ENCODE results near the gene MAST2. TPM values are rescaled to one million over a fixed set of nuclear protein-coding genes. Genes with fewer than 3 reads are reported as not detected.

MAST2 gene
- total RNA-seq, 1 donor from 2014 or later, result 60.7 TPM

- no peak for TF ChIP-seq CTCF (IDR thresholded peaks at IDR 0.05; ENCODE audit: unreplicated experiment)
- H3K4me1 Mint-ChIP-seq, result no peaks in the 10 kb centered on the region
- H3K27me3 Mint-ChIP-seq (ENCODE audit: low read depth), result peaks cover 3% of the 10 kb centered on the region
- H3K36me3 Mint-ChIP-seq, result no peaks in the 10 kb centered on the region
- H3K9me3 Mint-ChIP-seq, result no peaks in the 10 kb centered on the region
- no peak for DNase-seq (ENCODE audit: low spot score in 2 of 2, unreplicated experiment in 2 of 2)
- no peak overlapping the region for H3K27ac Mint-ChIP-seq
- no peak overlapping the region for H3K4me3 Mint-ChIP-seq
These were observed 13.8 kb upstream of the MAST2 start for GRCh38 chr1:45789601-45790000.

GRCh38 chr1:45792744-45793143, 10.7 kb upstream of the MAST2 start:
- no peak overlapping the region for H3K4me3 Mint-ChIP-seq
- peaks cover 3% of the 10 kb centered on the region for H3K27me3 Mint-ChIP-seq (ENCODE audit: low read depth)
- no peak for TF ChIP-seq CTCF (IDR thresholded peaks at IDR 0.05; ENCODE audit: unreplicated experiment)
- no peak overlapping the region for H3K27ac Mint-ChIP-seq
- no peak for DNase-seq (ENCODE audit: low spot score in 2 of 2, unreplicated experiment in 2 of 2)
- no peaks in the 10 kb centered on the region for H3K9me3 Mint-ChIP-seq
- H3K4me1 Mint-ChIP-seq, result no peaks in the 10 kb centered on the region
- H3K36me3 Mint-ChIP-seq, result no peaks in the 10 kb centered on the region

GRCh38 chr1:45793942-45794604, 9.3 kb upstream of the MAST2 start:
- Mint-ChIP-seq H3K4me1 (no peaks in the 10 kb centered on the region), H3K27ac (no peak overlapping the region), H3K4me3 (no peak overlapping the region), H3K36me3 (no peaks in the 10 kb centered on the region), H3K27me3 (ENCODE audit: low read depth) (peaks cover 3% of the 10 kb centered on the region), H3K9me3 (no peaks in the 10 kb centered on the region)
- DNase-seq (ENCODE audit: low spot score in 2 of 2, unreplicated experiment in 2 of 2), result no peak
- no peak for TF ChIP-seq CTCF (IDR thresholded peaks at IDR 0.05; ENCODE audit: unreplicated experiment)

GRCh38 chr1:45796381-45796780, 7.0 kb upstream of the MAST2 start:
- Mint-ChIP-seq H3K27me3 (ENCODE audit: low read depth) (peaks cover 3% of the 10 kb centered on the region), H3K36me3 (no peaks in the 10 kb centered on the region), H3K27ac (no peak overlapping the region), H3K4me3 (no peak overlapping the region), H3K4me1 (no peaks in the 10 kb centered on the region), H3K9me3 (no peaks in the 10 kb centered on the region)
- DNase-seq (ENCODE audit: low spot score in 2 of 2, unreplicated experiment in 2 of 2), result no peak
- no peak for TF ChIP-seq CTCF (IDR thresholded peaks at IDR 0.05; ENCODE audit: unreplicated experiment)

GRCh38 chr1:45796946-45797345, 6.5 kb upstream of the MAST2 start:
- Mint-ChIP-seq H3K27ac (no peak overlapping the region), H3K36me3 (no peaks in the 10 kb centered on the region), H3K27me3 (ENCODE audit: low read depth) (peaks cover 3% of the 10 kb centered on the region), H3K9me3 (no peaks in the 10 kb centered on the region), H3K4me3 (no peak overlapping the region), H3K4me1 (peaks cover under 1% of the 10 kb centered on the region)
- no peak for TF ChIP-seq CTCF (IDR thresholded peaks at IDR 0.05; ENCODE audit: unreplicated experiment)
- no peak for DNase-seq (ENCODE audit: low spot score in 2 of 2, unreplicated experiment in 2 of 2)

GRCh38 chr1:45800899-45801298, 2.5 kb upstream of the MAST2 start:
- no peak overlapping the region for H3K4me3 Mint-ChIP-seq

More at GRCh38 chr1:45800899-45801298, 2.5 kb upstream of the MAST2 start:
- DNase-seq (ENCODE audit: low spot score in 2 of 2, unreplicated experiment in 2 of 2), result no peak
- Mint-ChIP-seq H3K27me3 (ENCODE audit: low read depth) (no peaks in the 10 kb centered on the region), H3K27ac (no peak overlapping the region), H3K36me3 (no peaks in the 10 kb centered on the region), H3K9me3 (no peaks in the 10 kb centered on the region), H3K4me1 (peaks cover 27% of the 10 kb centered on the region)
- no peak for TF ChIP-seq CTCF (IDR thresholded peaks at IDR 0.05; ENCODE audit: unreplicated experiment)
